H9 (cell line): ENCODE results near the gene SH3BP2. TPM values are rescaled to one million over a fixed set of nuclear protein-coding genes. Genes with fewer than 3 reads are reported as not detected.

Experiments used
- DNase-seq: peaks from one replicate; pipeline ENCODE4 v3.0.0-alpha.2; 2017
- H2AFZ ChIP-seq: one replicate; pipeline ENCODE4 v1.6.1; 2013; ENCODE audit warnings: mild to moderate bottlenecking, low read length, control low read depth, moderate library complexity
- H2AK5ac ChIP-seq: 2 replicates; pipeline ENCODE4 v1.6.1; 2013; ENCODE audit warnings: low read length, control low read depth, mixed read lengths; ENCODE audit not compliant: insufficient read length
- H2BK120ac ChIP-seq: one replicate; pipeline ENCODE4 v1.6.1; 2013; ENCODE audit warnings: low read depth, mild to moderate bottlenecking, low read length, control low read depth, inconsistent platforms; ENCODE audit not compliant: poor library complexity, severe bottlenecking
- H2BK12ac ChIP-seq: 2 replicates; pipeline ENCODE4 v1.6.1; 2013; ENCODE audit warnings: low read length, control low read depth, mixed read lengths, low read depth; ENCODE audit not compliant: insufficient read length
- H2BK15ac ChIP-seq: 2 replicates; pipeline ENCODE4 v1.6.1; 2013; ENCODE audit warnings: low read depth, low read length, control low read depth
- H2BK20ac ChIP-seq: one replicate; pipeline ENCODE4 v1.6.1; 2013; ENCODE audit warnings: low read depth, mild to moderate bottlenecking, low read length, control low read depth, inconsistent platforms; ENCODE audit not compliant: poor library complexity, severe bottlenecking
- H2BK5ac ChIP-seq: 2 replicates; pipeline ENCODE4 v1.6.1; 2013; ENCODE audit warnings: low read length, control low read depth, mixed read lengths; ENCODE audit not compliant: insufficient read length
- H3K14ac ChIP-seq: 2 replicates; pipeline ENCODE4 v1.6.1; 2013; ENCODE audit warnings: low read length, control low read depth; ENCODE audit not compliant: insufficient read depth
- H3K18ac ChIP-seq: 2 replicates; pipeline ENCODE4 v1.6.1; 2013; ENCODE audit warnings: low read depth, mild to moderate bottlenecking, mixed read lengths, low read length, control low read depth; ENCODE audit not compliant: insufficient read length
- H3K23ac ChIP-seq: 2 replicates; pipeline ENCODE4 v1.6.1; 2013; ENCODE audit warnings: low read length, control low read depth, mixed read lengths, low read depth; ENCODE audit not compliant: insufficient read length
- H3K23me2 ChIP-seq: 2 replicates; pipeline ENCODE4 v1.6.1; 2013; ENCODE audit warnings: low read depth, mild to moderate bottlenecking, mixed read lengths, low read length, control low read depth; ENCODE audit not compliant: insufficient read length, poor library complexity, severe bottlenecking
- H3K27ac ChIP-seq: 2 replicates; pipeline ENCODE4 v1.5.1; 2013; ENCODE audit warnings: low read length, control low read depth, mixed read lengths, low read depth; ENCODE audit not compliant: insufficient read length
- H3K27me3 ChIP-seq: 2 replicates; pipeline ENCODE4 v1.6.1; 2013; ENCODE audit warnings: low read length, control low read depth, inconsistent platforms; ENCODE audit not compliant: insufficient read depth
- H3K4ac ChIP-seq: 2 replicates; pipeline ENCODE4 v1.6.1; 2013; ENCODE audit warnings: low read depth, mild to moderate bottlenecking, control low read depth, inconsistent platforms, low read length, moderate library complexity
- H3K4me1 ChIP-seq: 2 replicates; pipeline ENCODE4 v1.6.1; 2013; ENCODE audit warnings: low read length, control low read depth, inconsistent platforms; ENCODE audit not compliant: insufficient read depth
- H3K4me2 ChIP-seq: 2 replicates; pipeline ENCODE4 v1.6.1; 2013; ENCODE audit warnings: low read length, control low read depth, mixed read lengths; ENCODE audit not compliant: insufficient read length, insufficient read depth
- H3K56ac ChIP-seq: 2 replicates; pipeline ENCODE4 v1.6.1; 2013; ENCODE audit warnings: low read depth, mild to moderate bottlenecking, mixed read lengths, low read length, control low read depth; ENCODE audit not compliant: insufficient read length
- H3K79me1 ChIP-seq: 2 replicates; pipeline ENCODE4 v1.6.1; 2013; ENCODE audit warnings: low read depth, mild to moderate bottlenecking, moderate library complexity, low read length, control low read depth, inconsistent platforms; ENCODE audit not compliant: insufficient read depth, poor library complexity, severe bottlenecking
- H3K79me2 ChIP-seq: 2 replicates; pipeline ENCODE4 v1.6.1; 2013; ENCODE audit warnings: low read length, control low read depth, inconsistent platforms; ENCODE audit not compliant: insufficient read depth
- H3K9ac ChIP-seq: 2 replicates; pipeline ENCODE4 v1.6.1; 2013; ENCODE audit warnings: low read length, control low read depth, mixed read lengths; ENCODE audit not compliant: insufficient read length; ENCODE audit errors: extremely low read depth
- H3K9me3 ChIP-seq: one replicate; pipeline ENCODE4 v1.6.1; 2013; ENCODE audit warnings: low read depth, low read length, inconsistent platforms; ENCODE audit not compliant: control insufficient read depth
- H3T11ph ChIP-seq: one replicate; pipeline ENCODE4 v1.6.1; 2013; ENCODE audit warnings: mild to moderate bottlenecking, low read length, control low read depth, inconsistent platforms
- H4K20me1 ChIP-seq: one replicate; pipeline ENCODE4 v1.6.1; 2013; ENCODE audit not compliant: control insufficient read depth, insufficient read length, insufficient read depth
- H4K5ac ChIP-seq: 2 replicates; pipeline ENCODE4 v1.6.1; 2013; ENCODE audit warnings: low read depth, mild to moderate bottlenecking, mixed read lengths, low read length, control low read depth; ENCODE audit not compliant: insufficient read length
- H4K8ac ChIP-seq: replicated peaks from 2 replicates; pipeline ENCODE4 v1.6.1; 2013; ENCODE audit warnings: low read length, control low read depth, mixed read lengths, low read depth; ENCODE audit not compliant: insufficient read length
- H4K91ac ChIP-seq: 2 replicates; pipeline ENCODE4 v1.6.1; 2013; ENCODE audit warnings: low read depth, mild to moderate bottlenecking, moderate library complexity, mixed read lengths, low read length, control low read depth; ENCODE audit not compliant: insufficient read length
- H3K27ac Mint-ChIP-seq, 3 experiments: 2 replicates in 2 of 3; 3 replicates in 1 of 3; pipeline ENCODE4 v1.8.0; 2020 to 2021; ENCODE audit warnings: mixed read lengths in 3 of 3, mild to moderate bottlenecking in 1 of 3, moderate library complexity in 1 of 3
- H3K27me3 Mint-ChIP-seq: 2 replicates; pipeline ENCODE4 v1.8.0; 2021; ENCODE audit warnings: low read depth, mild to moderate bottlenecking, moderate library complexity, mixed read lengths
- H3K36me3 Mint-ChIP-seq, 3 experiments: 2 replicates in 2 of 3; 3 replicates in 1 of 3; pipeline ENCODE4 v1.8.0; 2020 to 2021; ENCODE audit warnings: low read depth in 3 of 3, mixed read lengths in 3 of 3; ENCODE audit not compliant: insufficient read depth in 1 of 3
- H3K4me1 Mint-ChIP-seq, 2 experiments: 2 replicates each; pipeline ENCODE4 v1.8.0; 2020; ENCODE audit warnings: mixed read lengths in 2 of 2
- H3K4me3 Mint-ChIP-seq, 2 experiments: 2 replicates in 1 of 2; 3 replicates in 1 of 2; pipeline ENCODE4 v1.8.0; 2020 to 2021; ENCODE audit warnings: mild to moderate bottlenecking in 2 of 2, mixed read lengths in 2 of 2, moderate library complexity in 1 of 2
- H3K9me3 Mint-ChIP-seq, 2 experiments: 2 replicates in 1 of 2; 3 replicates in 1 of 2; pipeline ENCODE4 v1.8.0; 2020; ENCODE audit warnings: mild to moderate bottlenecking in 2 of 2, mixed read lengths in 2 of 2, moderate library complexity in 1 of 2
- CTCF ChIP-seq: fragments of 200-600 bp; sonication (generic); conservative IDR thresholded peaks from 3 replicates; pipeline ENCODE4 v1.8.0; 2021; ENCODE audit warnings: antibody characterized with exemption, mild to moderate bottlenecking
- WGBS: extraction: QIAGEN DNeasy Blood & Tissue Kit; methylation state at CpG from one replicate; pipeline ENCODE4 v1.1.7; 2013; ENCODE audit warnings: missing lambda C conversion rate, low lambda C conversion rate, mixed read lengths; ENCODE audit not compliant: insufficient read length; ENCODE audit errors: extremely low coverage; 5-methylcytosine and 5-hydroxymethylcytosine counted together
- total RNA-seq: library from RNA; stranded (reverse); gene quantifications from 2 replicates; pipeline ENCODE4 v1.2.1, GENCODE V29; 2021

SH3BP2 gene
- total RNA-seq, 1 experiment from 2014 or later = 37.6 TPM

GRCh38 chr4:2804449-2804972, 11.6 kb downstream of the SH3BP2 start:
- no peaks in the 10 kb centered on the region for H3K79me1 ChIP-seq
- no peak overlapping the region for H4K91ac ChIP-seq
- Mint-ChIP-seq H3K27me3 (no peaks in the 10 kb centered on the region), H3K4me1 (peaks cover 8 to 14% of the 10 kb centered on the region in 2 experiments), H3K9me3 (no peaks in the 10 kb centered on the region), H3K4me3 (no peak overlapping the region), H3K36me3 (0 out of 7 replicates have a peak, but pooled peaks cover 0 to 2% (median 0%) of the 10 kb centered on the region in 3 experiments), H3K27ac (no peak overlapping the region)
- no peak overlapping the region for H2BK15ac ChIP-seq
- no peaks in the 10 kb centered on the region for H3K9me3 ChIP-seq
- H2BK5ac ChIP-seq = no peak overlapping the region
- no CpG with 5 or more reads among the region's 10 CpGs for WGBS
- H3K14ac ChIP-seq = no peak overlapping the region
- no peak for DNase-seq
- H2BK120ac ChIP-seq = no peak overlapping the region
- H3K27me3 ChIP-seq = no peaks in the 10 kb centered on the region
- no peaks in the 10 kb centered on the region for H3K79me2 ChIP-seq
- H3K23ac ChIP-seq = no peak overlapping the region
- peaks cover 5% of the 10 kb centered on the region for H4K20me1 ChIP-seq
- H3K4ac ChIP-seq = no peak overlapping the region
- no peak overlapping the region for H3T11ph ChIP-seq
- no peak overlapping the region for H3K27ac ChIP-seq
- H3K4me1 ChIP-seq = no peaks in the 10 kb centered on the region
- no peak overlapping the region for H4K8ac ChIP-seq
- H2AFZ ChIP-seq = no peak overlapping the region
- no peak overlapping the region for H2AK5ac ChIP-seq
- H3K56ac ChIP-seq = no peak overlapping the region
- H3K18ac ChIP-seq = no peak overlapping the region
- no peak overlapping the region for H4K5ac ChIP-seq
- no peak overlapping the region for H2BK12ac ChIP-seq
- TF ChIP-seq CTCF = no peak
- no peaks in the 10 kb centered on the region for H3K23me2 ChIP-seq
- H2BK20ac ChIP-seq = no peak overlapping the region
- no peak overlapping the region for H3K9ac ChIP-seq
- H3K4me2 ChIP-seq = no peak overlapping the region
